CD4-positive, alpha-beta T cell treated with Interleukin-4 for 1 hour (primary cell): ENCODE measurements around the gene CEBPZOS.

Experiments
- DNase-seq, 2 donors: peaks; one replicate each; pipeline ENCODE4 v3.0.0-alpha.2; 2020 to 2022

CEBPZOS gene

DNA sequence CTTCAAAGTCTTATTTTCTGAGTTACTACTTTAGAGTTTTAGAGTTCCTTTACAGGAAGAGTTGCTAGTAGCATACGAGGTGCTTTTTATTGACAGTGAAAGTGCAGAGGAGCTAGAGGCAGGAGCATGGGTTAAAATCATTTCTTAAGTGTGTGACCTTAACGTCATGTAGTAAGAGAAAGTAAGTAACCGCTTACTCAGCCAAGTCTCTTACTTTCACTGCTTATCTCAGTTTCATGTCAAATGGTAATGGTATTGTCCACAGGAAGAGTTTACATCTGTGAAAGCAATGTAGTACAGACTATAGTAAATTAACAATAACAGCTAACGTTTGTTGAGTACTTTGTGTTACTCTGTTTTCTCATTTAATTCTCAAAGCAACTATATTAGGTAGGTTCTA is 47.7 kb downstream of the CEBPZOS start:
- peak in 1 of 2 donors; percentile 25 for DNase-seq

GRCh38 chr2:37244755-37245154 is 48.5 kb downstream of the CEBPZOS start:
- no peak for DNase-seq

DNA sequence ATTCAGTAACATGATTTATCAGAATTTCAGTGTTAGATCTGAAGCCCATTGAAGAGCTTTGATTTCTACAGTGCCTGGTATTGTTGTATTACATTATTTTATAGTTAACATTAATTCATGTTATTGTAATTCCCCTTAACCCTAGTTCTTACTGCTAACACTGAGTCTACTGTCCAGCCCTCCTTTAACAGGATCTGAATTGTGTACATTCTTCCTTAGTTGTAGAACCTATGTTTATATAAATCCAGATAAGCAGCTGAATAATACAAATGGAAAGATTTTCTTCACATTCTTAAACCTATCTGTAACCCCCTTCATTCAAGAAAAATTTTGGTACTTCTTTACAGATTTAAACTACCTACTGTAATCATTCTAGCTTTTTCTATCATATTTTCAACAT is 49.9 kb downstream of the CEBPZOS start:
- DNase-seq: no peak

DNA sequence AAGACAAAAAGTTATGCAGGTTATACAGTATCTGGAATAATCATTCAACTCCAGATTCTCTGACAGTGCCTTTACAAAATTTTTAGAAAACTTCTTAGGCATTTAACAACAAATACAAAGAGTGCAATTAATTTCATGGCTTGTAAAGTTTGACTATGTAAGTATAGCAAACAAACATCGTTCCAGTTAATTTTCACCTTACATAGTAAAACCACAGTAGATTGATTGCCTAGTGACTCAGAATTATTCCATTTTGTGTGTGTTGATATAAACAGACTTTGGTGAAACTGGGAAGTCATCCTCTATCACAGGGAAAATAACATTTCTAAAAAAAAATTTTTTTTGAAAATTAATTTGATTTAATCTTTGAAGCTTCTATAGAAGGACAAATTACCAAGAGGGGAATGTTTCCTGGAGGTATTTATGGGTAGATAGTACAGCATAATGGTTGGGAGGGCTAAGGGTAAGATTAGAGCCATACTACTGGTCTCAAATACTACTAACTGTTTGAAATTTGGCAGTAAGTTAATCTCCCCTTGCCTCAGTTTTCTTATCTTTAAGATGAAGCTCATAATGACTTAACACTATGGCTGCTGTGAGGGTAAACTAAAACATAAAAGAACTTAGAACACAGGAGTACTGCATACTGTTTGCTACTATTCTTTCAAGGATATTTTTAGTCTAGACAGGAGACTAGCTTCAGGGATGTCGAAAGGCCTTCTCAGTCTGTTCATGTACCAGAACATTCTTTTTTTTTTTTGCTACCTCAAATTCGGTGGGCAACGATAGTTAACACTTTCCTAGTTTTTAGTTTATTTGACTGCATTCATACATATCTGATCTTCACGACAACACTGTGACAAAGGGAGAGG is 54.8 kb downstream of the CEBPZOS start:
- DNase-seq: no peak
